NCI-H2196 treated with DMSO at 0.1 percent for 48 hours (cell line): Measurements from ENCODE around the gene RABIF.

ENCODE experiments used
- DNase-seq: peaks from one replicate; lab custom pipeline; 2025; ENCODE audit not compliant: unreplicated experiment; lab: John Stamatoyannopoulos, UW

The RABIF gene

DNA sequence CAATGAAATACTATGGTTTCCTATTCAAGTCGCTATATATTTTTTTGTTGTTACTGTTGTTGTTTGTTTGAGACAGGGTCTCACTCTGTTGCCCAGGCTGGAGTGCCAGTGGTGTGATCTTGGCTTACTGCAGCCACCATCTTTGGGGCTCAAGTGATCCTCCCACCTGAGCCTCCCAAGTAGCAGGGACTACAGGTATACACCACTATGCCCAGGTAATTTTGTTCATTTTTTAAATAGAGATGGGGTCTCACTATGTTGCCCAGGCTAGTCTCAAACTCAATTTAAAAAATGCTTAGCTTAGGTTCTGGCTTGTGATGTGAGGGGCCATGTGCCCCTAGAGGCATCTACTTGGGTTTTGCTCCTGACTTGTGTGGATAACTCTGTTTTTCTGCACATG, 9.8 kb downstream of the RABIF start:
- no peak for DNase-seq

DNA sequence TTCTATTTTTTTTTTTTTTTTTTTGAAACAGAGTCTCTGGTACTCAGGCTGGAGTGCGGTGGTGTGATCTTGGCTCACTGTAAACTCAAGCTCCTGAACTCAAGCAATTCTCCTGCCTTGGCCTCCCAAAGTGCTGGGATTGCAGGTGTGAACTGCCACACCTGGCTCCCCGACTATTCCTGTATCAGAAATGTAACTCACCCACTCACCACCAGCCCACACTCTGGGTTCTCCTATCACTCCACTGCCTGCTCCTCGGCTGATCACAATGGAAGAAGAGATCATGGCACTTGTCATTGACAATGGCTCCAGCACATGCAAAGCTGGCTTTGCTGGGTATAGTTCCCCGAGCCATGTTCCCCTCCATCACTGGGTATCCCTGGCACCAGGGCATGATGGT, 15.9 kb downstream of the RABIF start:
- DNase-seq, result no peak

DNA sequence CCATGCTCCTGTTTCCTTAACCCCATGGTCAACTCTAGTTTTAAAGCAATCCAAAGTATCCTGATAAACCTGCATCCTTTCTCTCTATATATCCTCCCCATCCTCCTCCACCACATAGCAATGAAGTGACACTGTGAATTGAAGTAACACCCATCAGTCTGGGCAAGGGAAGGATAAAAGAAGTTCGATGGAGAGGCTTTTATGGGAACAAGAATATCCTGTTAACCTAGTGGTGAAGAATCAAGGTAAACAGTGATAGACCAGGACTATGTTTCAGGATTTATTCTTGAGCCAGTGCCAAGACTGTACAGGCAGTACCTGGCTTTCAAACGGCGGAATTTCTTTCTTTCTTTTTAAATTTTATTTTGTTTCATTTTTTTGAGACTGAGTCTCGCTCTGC, 17.6 kb downstream of the RABIF start:
- no peak for DNase-seq

DNA sequence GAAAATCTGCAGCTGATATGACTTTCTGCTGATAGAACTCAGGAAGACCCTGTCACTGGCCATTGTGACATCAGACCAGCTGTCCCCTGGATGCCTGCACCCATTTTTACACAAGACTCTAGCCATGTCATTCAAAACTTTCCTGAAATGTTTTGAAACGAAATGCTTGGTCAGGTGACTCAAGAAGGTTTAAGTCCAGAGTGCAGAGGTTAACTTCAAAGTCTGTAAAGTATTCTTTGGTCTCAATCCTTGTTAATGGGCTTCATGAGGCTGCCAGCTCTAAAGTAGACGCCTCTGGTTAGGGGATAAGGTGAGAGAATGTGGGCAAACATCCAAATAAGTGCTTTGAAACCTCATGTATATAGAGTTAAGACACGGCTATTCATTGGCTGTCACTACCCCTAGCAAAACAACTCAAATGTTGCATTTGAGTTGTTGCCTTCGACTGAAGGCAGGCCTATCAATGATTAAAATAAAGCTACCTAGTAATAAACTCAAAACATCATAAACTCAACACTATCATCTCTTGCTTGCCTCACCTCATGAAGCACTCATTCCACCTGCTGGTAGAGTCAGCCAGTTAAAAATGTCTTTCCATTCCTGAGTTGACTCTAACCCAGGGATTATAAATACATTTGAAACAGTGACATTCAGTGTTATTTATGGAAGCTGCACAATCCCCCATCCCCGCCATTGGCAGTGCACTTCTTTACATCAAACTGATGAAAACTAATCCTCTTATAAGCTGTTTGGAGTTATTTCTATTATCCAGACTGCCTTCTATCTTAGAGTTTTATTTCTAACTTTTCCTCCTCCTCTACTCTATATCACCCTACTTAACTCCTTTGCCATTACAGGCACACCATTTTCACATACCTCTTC, 26.0 kb downstream of the RABIF start:
- no peak for DNase-seq

DNA sequence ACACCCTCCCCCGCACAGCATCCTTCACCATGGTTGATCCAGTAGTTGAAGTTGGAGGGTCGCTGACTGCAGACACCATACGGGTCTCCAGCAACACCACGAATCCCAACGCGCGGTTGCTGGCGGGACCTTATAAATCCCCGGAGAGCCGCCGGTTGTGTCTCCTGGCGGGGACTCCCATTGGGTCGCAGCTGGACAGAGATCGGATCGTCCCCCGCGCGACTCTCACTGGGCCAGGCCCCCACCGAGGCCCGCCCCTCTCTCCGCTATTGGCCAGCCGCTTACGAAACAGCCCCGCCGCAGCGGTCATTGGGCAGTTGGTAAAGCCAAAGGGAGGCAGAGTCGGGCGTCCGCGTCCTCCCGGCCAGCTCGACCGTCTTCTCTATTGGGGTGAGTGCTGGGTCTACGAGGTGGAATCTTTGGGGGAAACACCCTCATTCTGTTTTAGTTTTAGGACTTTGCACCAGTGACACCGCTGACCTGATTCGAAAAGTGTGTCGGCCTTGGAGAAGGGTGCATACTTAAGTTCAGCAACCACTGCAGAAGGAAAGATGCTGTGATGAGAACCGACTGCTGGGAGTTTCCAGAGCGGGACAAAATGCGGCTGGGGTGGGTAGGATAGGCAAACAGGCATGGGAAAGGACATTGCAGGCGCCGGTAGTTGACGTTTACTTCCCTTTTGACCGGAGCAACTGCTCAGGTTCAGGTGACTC, 27.4 kb downstream of the RABIF start:
- peak; percentile 86 for DNase-seq

DNA sequence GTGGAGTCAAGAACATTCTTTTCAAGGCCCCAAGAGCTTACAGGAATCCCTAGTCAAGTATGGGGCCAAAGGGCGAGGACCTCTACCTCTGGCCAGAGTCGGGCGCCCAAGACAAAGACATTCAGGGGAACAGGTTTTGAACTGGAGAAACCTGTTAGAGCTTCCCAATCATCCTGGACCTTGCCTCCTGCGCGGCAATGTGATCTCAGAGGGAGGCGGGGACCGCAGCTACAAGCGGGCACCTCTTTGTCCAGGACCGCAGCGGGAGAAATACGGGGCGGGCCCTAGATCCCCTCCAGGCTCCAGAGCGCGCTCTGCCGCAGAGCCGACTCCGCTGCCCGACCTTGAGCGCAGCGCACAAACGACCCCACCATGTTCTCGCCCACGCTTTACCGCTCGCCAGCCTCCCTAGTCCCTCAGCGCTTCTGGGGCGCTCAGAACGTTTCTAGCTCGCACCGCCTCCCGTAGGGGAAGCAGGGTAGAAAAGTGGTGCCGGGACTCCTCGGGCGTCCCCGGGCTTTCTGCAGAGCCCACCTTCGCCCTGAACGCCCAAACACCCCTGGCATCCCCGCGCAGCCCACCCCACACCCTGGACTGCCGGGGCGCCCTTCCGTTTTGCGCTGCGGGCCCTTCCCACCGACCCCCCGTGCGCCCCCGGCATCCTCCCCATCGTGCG, 28.1 kb downstream of the RABIF start:
- peak; percentile 66 for DNase-seq

DNA sequence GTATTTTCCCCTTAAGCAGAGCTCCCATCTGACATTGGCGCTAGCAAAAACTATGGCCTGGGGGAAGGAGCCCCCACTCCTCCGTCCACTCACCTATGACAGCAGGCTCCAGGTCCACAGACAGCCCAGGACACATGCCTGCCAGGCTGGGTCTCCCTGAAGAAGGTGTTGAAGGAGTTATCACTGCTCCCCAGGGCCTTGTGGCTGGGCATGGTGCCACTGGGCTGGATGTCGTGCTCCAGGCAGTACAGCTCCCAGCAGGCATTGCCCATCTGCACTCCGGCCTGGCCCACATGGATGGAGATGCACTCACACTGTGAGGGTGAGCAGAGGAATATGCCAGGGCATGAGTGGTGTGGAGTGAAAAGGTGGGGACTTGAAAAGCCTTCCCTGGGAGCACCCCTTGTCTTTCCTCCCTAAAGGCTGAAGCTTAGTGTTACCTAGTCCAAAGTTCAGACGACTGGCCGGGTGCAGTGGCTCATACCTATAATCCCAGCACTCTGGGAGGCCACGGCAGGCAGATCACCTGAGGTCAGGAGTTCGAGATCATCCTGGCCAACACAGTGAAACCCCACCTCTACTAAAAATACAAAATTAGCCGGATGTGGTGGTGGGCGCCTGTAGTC, 30.0 kb downstream of the RABIF start:
- DNase-seq, result no peak

DNA sequence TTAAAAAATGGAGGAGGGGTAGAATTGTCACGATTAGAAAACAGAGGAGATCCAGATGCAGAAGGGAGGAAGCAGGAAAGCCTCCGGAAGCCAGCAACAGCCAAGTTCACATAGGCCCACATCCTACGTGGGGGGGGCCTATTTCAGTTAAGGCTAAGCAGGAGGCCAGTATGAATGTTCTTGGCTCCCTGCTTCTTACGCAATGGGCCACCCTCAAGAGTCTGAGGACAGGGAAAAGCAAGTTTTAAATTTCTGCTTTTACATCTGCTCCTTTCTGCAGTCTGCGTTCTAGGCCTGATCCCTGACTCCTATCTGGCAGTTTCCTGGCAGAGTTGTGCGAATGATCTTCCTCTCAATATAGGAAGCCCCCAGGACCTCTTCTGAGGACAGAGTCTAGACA, 30.6 kb downstream of the RABIF start:
- no peak for DNase-seq

DNA sequence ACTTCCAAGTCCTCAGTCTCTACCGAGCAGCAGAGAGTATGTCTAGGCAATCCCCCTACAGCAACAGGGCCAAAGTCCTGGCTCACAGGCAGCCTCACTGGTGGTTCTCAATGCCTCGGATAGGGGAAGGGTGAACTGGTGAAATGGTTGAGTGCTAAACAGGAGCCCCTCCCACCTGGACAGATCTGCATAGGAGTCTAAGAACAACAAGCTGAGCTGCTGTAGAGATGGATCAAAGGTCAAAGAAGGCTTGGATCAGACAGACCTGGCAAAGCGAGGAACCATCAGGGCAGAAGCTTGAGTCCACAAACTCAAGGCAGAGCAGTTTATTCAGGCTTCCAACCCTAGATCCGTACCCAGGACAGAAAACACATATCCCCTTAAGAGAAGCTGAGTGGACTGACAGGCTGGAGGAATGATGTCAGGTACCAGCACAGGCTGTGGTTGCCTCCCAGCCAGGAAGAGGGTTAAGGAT, 31.8 kb downstream of the RABIF start:
- no peak for DNase-seq

DNA sequence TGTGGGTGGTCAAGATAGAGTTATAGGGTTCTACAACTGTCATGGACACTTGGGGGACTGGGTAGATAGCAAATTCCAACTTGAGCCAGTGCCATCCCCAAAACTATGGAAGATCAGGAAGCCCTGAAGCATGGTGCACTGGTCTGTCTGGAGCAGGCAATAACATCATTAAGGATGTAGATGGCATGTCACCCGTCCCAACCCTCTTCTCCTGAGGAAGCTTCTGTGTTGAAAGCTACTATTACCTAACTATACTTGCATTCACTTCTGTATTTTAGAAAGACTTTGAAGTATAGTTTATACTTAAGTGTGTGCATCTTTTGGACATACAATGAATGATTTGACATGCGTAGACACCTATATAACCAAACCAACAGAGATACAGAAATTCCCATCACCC, 32.9 kb downstream of the RABIF start:
- no peak for DNase-seq

DNA sequence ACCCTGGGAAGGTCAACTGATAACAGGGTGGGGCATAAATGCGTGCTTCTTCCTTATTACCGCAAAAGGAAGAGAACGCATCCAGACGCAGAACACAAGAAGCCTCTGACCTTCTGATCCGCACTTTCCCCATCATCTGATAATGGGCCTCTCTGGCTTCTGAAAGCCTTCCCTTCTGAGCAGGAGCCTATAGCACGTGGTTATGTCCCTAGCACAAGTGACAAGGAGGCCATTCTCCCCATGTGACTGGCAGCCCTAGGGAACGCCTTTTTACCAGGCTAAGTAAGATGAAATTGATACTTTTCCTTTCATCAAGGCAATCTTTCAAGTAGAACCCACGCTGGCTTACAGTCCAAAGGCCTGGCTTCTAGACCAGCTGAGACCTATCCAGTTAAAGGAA, 34.2 kb downstream of the RABIF start:
- DNase-seq, result no peak

DNA sequence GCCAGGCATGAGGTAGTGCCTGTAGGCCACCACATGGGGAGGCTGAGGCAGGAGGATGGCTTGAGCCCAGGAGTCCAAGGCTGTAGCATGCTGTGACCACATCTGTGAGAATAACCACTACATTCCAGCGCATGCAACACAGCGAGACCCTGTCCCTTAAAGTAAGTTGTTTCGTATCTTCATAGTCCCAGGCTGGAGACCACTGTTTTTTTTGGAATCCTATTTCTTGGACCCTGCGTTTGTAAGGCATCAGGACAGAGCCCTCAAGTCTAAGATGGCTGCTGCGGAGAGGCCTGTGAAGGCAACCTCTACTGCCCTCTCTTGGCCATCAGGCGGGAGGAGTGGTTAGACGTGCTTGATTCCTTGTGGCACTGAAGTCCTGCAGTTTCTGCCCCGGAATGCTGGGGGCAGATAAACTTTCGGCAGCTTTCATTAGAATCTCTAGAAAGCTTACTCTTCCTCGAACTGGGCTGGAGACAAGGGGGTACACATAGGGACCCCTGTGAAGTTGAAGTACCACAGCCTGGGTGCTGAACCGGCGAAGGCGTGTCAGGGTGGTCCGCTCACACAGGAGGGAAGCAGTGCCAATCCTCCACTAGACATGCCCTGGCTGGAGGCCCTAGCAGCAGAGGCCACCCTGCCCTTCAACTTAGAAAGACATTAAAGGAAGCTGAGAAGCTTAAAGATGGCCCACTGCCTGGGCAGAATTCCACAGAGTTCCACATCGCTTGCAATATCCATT, 36.6 kb downstream of the RABIF start:
- DNase-seq, result no peak

DNA sequence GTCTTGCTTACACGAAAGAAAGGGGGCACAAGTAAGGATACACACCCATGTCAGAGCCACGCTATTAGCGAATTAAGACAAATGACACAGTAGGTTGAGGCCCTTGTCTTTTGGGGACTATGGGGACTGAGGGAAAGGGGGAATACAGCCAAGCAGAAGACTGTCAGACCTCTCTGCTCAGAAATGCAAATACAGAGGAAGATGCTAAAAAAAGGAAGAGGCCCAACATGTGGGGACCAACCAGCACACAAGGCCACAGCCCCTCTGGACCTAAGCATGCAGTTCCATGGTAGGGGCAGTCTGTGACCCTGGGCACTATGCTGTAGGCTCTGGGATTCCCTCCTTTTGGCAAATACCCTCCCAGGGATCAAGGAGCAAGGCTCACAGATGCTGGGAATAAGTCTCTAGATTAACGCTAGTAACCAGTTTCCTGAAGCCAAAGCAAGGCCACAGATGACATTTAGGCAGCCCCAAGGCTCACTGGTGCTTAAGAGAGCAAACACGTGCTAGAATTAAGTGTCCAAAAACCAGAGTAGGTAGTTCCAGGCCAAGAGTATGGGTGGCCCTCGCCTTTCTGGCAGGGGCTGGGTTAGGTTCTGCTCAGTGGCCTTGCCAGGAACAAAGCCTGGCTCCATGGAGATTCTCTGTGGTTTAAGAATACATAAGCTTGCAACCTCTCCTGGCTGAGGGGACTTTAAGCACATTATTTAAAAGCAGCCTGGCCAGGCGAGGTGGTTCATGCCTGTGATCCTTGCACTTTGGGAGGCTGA, 38.2 kb downstream of the RABIF start:
- DNase-seq, result no peak

DNA sequence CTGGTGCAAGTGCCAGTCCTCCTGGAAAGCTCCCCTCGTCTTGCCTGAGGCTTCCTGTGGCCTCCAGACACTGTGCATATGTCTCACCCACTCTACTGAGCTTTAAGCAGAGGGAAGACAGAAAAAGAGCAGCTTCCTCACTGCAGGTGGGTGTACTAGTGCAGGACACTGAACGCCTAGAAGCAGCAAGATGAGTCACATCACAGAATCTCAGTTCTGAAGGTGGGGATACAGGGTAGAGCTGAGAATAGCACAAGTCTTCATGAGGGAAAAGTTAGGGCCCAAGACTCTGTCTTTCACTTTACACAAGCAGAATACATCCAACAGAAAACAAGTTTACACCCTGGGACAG, 40.8 kb downstream of the RABIF start:
- no peak for DNase-seq

DNA sequence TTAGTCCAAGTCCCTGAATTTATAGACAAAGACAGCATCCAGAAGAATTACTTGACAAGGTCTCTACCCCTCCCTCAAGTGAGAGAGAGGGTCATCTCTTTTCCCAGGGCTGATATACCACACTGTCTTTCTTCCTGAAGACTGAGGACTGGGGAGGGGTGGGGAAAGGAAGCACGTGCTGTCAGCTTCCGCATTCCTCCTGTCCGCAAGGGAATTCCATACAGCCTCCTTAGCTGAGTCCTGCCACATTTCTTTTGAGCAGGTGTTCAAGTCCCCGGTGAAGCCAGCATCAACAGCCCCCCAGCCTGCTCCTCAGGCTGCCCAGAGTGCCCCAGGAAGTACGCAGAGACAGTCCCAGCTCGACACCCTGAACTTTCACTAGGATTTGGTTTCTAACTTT, 44.0 kb downstream of the RABIF start:
- no peak for DNase-seq

DNA sequence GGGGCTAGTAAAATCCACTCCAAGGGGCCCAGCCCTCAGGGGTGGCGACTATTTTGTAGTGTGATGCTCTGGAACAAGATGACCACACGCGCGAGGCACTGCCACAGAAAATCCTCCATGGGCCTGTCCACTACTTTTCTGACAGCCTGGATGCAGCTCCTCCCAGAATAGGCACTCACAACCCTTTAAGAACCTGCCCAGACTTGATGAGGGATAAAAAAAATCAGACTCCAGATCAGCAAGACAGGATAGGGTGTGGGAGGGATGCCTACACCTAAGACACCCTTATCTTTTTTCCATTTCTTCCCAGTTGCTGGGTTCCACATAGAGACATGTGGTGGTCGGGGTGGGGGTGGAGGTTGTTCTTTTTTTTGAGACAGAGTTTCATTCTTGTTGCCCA, 44.7 kb downstream of the RABIF start:
- no peak for DNase-seq

DNA sequence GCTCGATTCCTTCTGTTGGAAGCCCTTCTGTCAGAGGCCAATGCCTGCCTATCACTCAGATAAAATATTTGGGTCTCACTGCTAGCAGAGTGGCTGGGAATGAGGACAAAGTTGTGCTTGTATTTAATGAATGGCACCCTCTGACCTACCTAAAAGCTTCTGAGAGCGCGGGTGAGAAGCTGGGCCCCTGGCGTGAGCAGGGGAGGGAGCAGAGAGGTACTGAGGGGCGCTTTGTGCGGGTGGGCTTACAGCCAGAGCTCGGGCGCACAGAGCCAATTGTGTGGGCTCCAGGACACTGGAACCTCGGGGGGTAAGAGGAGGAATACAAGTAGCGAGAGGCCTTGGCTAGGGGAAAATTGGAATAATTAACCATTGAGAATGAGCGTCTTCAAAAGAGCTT, 45.9 kb downstream of the RABIF start:
- DNase-seq, result no peak

DNA sequence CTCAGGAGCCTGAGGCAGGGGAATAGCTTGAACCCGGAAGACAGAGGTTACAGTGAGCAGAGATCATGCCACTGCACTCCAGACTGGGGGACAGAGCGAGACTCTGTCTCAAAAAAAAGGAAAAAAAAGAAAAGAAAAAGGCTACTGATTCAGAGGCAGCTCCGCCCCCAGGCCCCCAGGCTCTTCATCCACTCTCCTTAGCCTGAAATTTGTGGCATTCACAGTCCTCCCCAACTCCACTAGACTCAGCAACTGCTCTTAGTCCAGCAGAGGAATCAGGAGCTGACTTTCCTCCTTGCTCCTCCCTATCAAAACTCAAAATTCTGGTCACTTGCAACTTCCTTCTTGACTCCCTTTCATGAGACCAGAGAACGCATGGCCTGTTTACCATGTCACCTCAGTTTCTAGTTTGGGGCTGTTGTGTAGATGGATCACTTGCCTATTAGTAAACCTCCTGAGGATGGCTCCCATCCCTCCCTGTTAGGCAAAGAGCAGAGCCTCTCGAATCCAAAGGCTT, 51.1 kb downstream of the RABIF start:
- DNase-seq, result no peak

DNA sequence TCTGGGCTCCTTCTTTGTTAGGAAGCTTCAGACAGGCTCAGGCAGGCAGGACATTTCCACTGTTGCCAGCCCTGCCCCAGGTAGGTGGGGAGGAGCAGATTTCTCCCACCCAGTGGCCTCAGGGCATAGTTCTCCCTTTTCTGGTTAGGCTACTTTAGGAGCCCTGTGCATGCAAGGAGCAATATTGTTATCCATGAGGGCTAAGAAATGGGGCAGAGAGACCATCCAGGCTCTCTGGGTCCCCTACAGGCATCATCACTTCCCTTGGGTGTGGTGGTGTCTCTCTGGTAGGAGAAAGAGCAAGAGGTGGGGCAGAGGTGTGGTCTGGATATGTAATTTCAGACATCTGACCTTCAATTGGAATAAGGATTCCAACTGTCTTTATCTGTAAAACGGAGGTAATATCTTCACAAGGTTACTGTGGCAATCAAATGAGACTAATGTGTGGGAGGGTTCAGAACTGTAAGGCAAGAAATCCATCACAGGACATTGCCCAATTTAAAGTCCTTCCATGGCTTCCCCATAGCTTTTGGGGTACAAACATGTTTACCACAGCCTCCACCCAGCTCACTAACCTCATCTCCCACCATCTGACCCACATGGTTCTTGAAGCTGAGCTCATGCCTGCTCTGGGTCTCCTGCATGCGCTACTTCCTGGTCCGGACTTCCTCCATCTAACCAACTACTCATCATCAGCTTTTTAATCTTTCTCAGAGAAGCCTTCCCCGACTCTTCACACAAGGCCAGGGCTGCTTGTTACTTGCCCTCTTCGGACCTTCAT, 52.1 kb downstream of the RABIF start:
- DNase-seq, result no peak
